ENCODE data around the gene AQP1. TPM values are rescaled to one million over a fixed set of nuclear protein-coding genes. Genes with fewer than 3 reads are reported as not detected.

Gene AQP1
- total RNA-seq, 2 experiments from 2014 or later: 0.10 TPM

- H3K9me3 Mint-ChIP-seq: no peaks in the 10 kb centered on the region
- DNase-seq: no peak
- no peak overlapping the region for H3K27ac Mint-ChIP-seq
- no peaks in the 10 kb centered on the region for H3K4me1 Mint-ChIP-seq
- no peak overlapping the region for H3K4me3 Mint-ChIP-seq
- H3K36me3 Mint-ChIP-seq: no peaks in the 10 kb centered on the region
- no peaks in the 10 kb centered on the region for H3K27me3 Mint-ChIP-seq
These were observed 4.0 kb upstream of the AQP1 start for GRCh38 chr7:30907527-30908267.

DNA sequence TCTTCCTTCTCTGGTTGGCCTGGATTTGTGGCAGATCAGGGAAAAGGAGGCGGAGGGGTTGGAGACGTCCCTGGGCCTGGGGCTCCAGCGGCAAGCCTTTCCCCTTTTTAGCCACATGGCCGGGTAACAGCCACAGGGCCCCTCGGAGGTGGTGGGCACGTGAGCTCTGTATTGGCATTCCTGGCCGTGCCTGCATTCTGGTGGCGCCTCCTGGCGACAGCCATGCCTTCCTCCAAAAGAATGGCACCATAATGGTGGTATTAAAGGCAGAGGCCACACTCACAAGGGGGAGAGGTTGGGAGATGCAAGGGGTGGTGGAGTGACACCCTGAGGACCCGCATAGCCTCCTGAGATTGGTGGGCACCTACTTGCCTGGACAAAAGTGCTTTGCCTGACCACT lies 3.0 kb upstream of the AQP1 start:
- no peaks in the 10 kb centered on the region for H3K9me3 Mint-ChIP-seq
- no peak overlapping the region for H3K4me3 Mint-ChIP-seq
- no peaks in the 10 kb centered on the region for H3K36me3 Mint-ChIP-seq
- H3K27ac Mint-ChIP-seq: no peak overlapping the region
- H3K27me3 Mint-ChIP-seq: no peaks in the 10 kb centered on the region
- no peak for DNase-seq
- H3K4me1 Mint-ChIP-seq: no peaks in the 10 kb centered on the region

DNA sequence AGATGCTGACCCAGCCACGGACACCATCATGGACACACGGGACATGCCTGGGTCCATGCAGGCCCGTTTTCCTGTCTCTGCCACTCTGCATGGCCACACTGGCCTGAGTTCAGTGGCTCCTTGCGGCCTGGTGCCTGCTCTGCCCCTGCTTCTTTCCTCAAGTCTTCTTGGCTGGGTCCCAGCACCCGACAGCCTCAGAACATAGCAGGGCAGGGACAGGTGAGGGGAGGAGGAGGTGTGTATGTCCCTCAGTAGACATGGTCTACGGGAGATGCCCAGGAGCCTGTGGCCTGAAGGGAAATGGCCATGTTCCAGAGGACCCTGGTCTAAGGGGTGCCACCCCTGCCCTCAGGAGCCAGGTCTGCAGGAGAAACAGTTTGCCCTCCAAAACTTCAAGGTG lies 2.2 kb upstream of the AQP1 start:
- H3K9me3 Mint-ChIP-seq: no peaks in the 10 kb centered on the region
- DNase-seq: no peak
- no peak overlapping the region for H3K4me3 Mint-ChIP-seq
- no peaks in the 10 kb centered on the region for H3K36me3 Mint-ChIP-seq
- no peak overlapping the region for H3K27ac Mint-ChIP-seq
- no peaks in the 10 kb centered on the region for H3K27me3 Mint-ChIP-seq
- no peaks in the 10 kb centered on the region for H3K4me1 Mint-ChIP-seq

- Mint-ChIP-seq H3K27me3 (no peaks in the 10 kb centered on the region), H3K36me3 (no peaks in the 10 kb centered on the region), H3K9me3 (no peaks in the 10 kb centered on the region), H3K4me1 (no peaks in the 10 kb centered on the region), H3K4me3 (no peak overlapping the region), H3K27ac (no peak overlapping the region)
- no peak for DNase-seq
These were observed 1.1 kb upstream of the AQP1 start for GRCh38 chr7:30910411-30911073.

DNA sequence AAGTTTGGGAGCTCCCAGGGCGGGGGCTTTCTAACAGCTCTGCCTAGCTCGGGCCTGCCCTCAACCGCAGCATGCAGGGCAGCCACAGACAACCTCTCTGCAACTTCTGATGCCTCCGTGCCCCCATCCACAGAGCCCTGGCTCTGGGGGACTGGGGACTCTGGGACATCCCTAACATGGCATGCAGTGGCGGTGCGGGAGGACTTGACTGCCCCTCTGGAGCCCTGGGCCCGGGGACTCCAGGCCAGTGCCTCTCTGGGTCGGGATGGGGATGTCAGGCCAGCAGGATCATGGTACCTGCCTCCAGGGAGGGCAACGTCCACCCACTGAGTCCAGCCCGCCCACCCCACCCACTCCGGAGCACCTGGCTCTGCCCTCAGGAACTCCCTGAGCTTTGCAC lies 520 bp upstream of the AQP1 start:
- Mint-ChIP-seq H3K4me1 (no peaks in the 10 kb centered on the region), H3K4me3 (no peak overlapping the region), H3K36me3 (no peaks in the 10 kb centered on the region), H3K27me3 (no peaks in the 10 kb centered on the region), H3K9me3 (no peaks in the 10 kb centered on the region), H3K27ac (no peak overlapping the region)
- no peak for DNase-seq

GRCh38 chr7:30912021-30912730 lies 523 bp downstream of the AQP1 start:
- DNase-seq: no peak
- Mint-ChIP-seq H3K27ac (no peak overlapping the region), H3K4me3 (no peak overlapping the region), H3K36me3 (no peaks in the 10 kb centered on the region), H3K9me3 (no peaks in the 10 kb centered on the region), H3K27me3 (no peaks in the 10 kb centered on the region), H3K4me1 (no peaks in the 10 kb centered on the region)

GRCh38 chr7:30912731-30912985 lies 1.0 kb downstream of the AQP1 start:
- Mint-ChIP-seq H3K9me3 (no peaks in the 10 kb centered on the region), H3K36me3 (no peaks in the 10 kb centered on the region), H3K4me1 (no peaks in the 10 kb centered on the region), H3K27me3 (no peaks in the 10 kb centered on the region), H3K27ac (no peak overlapping the region), H3K4me3 (no peak overlapping the region)
- no peak for DNase-seq

GRCh38 chr7:30912986-30913811 lies 1.5 kb downstream of the AQP1 start:
- no peak for DNase-seq
- Mint-ChIP-seq H3K27ac (no peak overlapping the region), H3K9me3 (no peaks in the 10 kb centered on the region), H3K27me3 (no peaks in the 10 kb centered on the region), H3K4me3 (no peak overlapping the region), H3K4me1 (no peaks in the 10 kb centered on the region), H3K36me3 (no peaks in the 10 kb centered on the region)

GRCh38 chr7:30913821-30914515 lies 2.3 kb downstream of the AQP1 start:
- H3K36me3 Mint-ChIP-seq: no peaks in the 10 kb centered on the region
- no peaks in the 10 kb centered on the region for H3K9me3 Mint-ChIP-seq
- H3K27me3 Mint-ChIP-seq: no peaks in the 10 kb centered on the region
- H3K4me1 Mint-ChIP-seq: no peaks in the 10 kb centered on the region
- DNase-seq: no peak
- H3K27ac Mint-ChIP-seq: no peak overlapping the region
- no peak overlapping the region for H3K4me3 Mint-ChIP-seq

DNA sequence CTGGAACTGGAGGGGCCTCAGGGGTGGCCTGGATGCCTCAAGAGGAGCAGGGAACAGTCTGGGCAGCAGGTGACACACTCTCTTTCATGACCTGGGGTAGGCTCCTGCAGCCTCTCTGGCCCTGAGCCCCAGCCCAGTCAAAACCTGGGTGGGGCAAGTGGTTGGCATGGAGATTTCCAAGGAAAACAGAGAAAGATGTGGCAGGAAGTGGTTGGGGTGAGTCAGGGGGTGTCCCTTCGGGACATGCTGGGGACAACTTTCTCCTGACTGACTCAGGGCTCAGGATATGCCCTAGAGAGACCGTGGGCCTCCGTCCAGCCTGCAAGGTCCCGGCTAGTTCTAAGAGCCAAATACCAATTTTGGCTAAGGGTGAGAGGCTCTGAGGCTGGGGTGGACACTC lies 2.9 kb downstream of the AQP1 start:
- no peak overlapping the region for H3K27ac Mint-ChIP-seq
- H3K9me3 Mint-ChIP-seq: no peaks in the 10 kb centered on the region
- H3K4me3 Mint-ChIP-seq: no peak overlapping the region
- no peak for DNase-seq
- H3K4me1 Mint-ChIP-seq: no peaks in the 10 kb centered on the region
- H3K36me3 Mint-ChIP-seq: no peaks in the 10 kb centered on the region
- no peaks in the 10 kb centered on the region for H3K27me3 Mint-ChIP-seq

DNA sequence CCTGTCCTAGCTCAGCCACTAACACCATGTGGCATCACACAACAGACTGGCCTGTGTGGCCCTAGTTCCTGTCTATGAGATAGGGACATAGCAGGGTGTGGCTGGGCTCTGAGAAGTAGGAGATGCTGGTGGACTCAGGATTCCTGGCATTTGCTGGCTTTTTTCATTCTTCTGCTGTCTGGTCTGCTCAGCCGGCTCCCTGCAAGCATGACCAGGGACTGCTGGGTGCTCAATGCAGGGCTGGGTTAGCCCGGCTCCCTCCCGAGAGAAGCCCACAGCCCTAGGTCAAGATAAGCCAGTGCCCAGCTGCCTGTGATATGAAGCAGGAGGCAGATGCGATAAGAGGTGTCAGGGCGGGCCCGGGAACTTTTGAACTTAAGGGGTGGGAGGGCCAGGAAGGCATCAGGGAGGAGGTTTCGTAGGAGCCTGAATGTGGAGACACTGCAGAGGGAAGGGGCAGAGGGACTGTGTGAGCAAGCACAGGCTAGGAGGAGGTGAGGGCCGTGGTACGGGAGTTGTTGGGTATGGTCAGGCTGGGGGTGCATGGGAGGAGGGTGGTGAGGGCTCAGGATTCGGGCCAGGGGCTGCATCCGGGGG lies 3.5 kb downstream of the AQP1 start:
- DNase-seq: no peak
- H3K27me3 Mint-ChIP-seq: no peaks in the 10 kb centered on the region
- no peaks in the 10 kb centered on the region for H3K9me3 Mint-ChIP-seq
- no peak overlapping the region for H3K4me3 Mint-ChIP-seq
- H3K27ac Mint-ChIP-seq: no peak overlapping the region
- H3K36me3 Mint-ChIP-seq: no peaks in the 10 kb centered on the region
- H3K4me1 Mint-ChIP-seq: no peaks in the 10 kb centered on the region

DNA sequence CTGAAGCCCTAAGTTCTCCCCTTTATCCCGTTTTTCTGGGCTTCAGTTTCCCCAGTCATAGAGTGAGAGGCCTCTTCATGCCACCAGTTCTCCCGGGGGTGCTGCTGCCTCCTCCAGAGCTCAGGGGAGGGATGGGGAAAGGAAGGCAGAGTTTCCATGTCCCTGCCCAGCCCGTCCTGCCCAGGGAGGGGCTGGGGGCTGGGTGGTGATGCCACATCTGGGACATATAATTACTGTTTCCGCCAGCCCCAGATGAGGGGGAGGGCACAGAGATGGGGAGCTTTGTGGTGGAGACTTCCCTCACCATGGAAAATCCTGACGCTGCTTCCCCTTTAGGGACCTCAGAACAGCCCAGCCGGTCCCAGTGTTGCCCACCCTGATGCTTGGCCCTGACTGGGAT lies 4.1 kb downstream of the AQP1 start:
- H3K36me3 Mint-ChIP-seq: no peaks in the 10 kb centered on the region
- no peak overlapping the region for H3K4me3 Mint-ChIP-seq
- H3K27me3 Mint-ChIP-seq: no peaks in the 10 kb centered on the region
- H3K4me1 Mint-ChIP-seq: no peaks in the 10 kb centered on the region
- H3K9me3 Mint-ChIP-seq: no peaks in the 10 kb centered on the region
- DNase-seq: no peak
- no peak overlapping the region for H3K27ac Mint-ChIP-seq

DNA sequence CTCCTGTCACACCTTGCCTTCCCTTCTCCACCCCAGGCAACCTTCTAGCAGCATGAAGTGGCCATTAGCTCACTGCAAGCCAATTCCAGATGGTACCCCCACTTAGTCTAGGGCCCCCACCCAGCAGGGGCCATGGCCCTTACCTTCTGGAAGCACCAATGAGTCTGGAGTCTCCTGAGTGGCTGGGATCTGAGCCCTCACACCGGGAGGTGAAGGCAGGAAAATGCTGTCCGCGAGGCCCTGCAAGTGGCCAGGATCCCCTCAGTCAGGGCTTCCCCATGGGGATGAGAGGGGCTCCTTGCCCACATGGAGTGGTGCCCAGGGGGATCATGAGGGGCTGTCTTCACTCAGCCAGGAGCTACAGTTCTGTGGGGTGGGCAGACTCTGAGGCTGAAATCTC lies 4.6 kb downstream of the AQP1 start:
- H3K36me3 Mint-ChIP-seq: no peaks in the 10 kb centered on the region
- H3K4me3 Mint-ChIP-seq: no peak overlapping the region
- H3K9me3 Mint-ChIP-seq: no peaks in the 10 kb centered on the region
- H3K27me3 Mint-ChIP-seq: no peaks in the 10 kb centered on the region
- H3K4me1 Mint-ChIP-seq: no peaks in the 10 kb centered on the region
- no peak overlapping the region for H3K27ac Mint-ChIP-seq
- no peak for DNase-seq

DNA sequence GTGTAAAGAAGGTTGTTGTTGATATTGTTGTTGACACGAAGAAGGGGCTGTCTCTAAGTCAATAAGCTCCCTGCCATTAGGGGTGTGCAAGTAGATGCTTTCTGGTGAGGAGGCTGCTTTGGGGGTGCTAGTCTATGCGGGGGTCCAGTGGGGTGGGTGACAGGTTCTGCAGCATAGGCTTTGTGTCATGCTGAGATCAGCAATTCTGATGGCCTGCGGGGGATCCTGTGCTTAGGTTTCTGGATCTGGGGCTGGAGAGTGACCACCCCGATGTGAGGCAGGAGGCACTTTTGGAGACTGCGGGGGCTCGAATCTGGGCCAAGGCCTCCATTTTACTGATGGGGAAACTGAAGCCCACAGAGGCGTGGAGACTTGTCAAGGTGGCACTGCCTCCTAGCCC lies 5.1 kb downstream of the AQP1 start:
- H3K36me3 Mint-ChIP-seq: no peaks in the 10 kb centered on the region
- DNase-seq: no peak
- H3K4me3 Mint-ChIP-seq: no peak overlapping the region
- no peak overlapping the region for H3K27ac Mint-ChIP-seq
- no peaks in the 10 kb centered on the region for H3K27me3 Mint-ChIP-seq
- H3K4me1 Mint-ChIP-seq: no peaks in the 10 kb centered on the region
- no peaks in the 10 kb centered on the region for H3K9me3 Mint-ChIP-seq

Data from activated naive CD8-positive, alpha-beta T cell treated with anti-CD3 and anti-CD28 coated beads for 36 hours (primary cell).